GM18868 (cell line): Measurements from ENCODE around the gene RIMBP2.
A peak's percentile ranks its signal among the peaks of the same experiment; 100 is the strongest.
"Not testable (repeated sequence)": the region's sequence is repeated elsewhere in the genome, so short reads cannot be mapped to it uniquely, and the experiment has no call there.

ENCODE experiments used
- ATAC-seq: cut with Tn5 transposase; IDR thresholded peaks from one replicate; pipeline ENCODE4 v1.9.1; 2021; ENCODE audit warnings: mild to moderate bottlenecking, moderate library complexity; ENCODE audit not compliant: unreplicated experiment

RIMBP2 gene, protein sequence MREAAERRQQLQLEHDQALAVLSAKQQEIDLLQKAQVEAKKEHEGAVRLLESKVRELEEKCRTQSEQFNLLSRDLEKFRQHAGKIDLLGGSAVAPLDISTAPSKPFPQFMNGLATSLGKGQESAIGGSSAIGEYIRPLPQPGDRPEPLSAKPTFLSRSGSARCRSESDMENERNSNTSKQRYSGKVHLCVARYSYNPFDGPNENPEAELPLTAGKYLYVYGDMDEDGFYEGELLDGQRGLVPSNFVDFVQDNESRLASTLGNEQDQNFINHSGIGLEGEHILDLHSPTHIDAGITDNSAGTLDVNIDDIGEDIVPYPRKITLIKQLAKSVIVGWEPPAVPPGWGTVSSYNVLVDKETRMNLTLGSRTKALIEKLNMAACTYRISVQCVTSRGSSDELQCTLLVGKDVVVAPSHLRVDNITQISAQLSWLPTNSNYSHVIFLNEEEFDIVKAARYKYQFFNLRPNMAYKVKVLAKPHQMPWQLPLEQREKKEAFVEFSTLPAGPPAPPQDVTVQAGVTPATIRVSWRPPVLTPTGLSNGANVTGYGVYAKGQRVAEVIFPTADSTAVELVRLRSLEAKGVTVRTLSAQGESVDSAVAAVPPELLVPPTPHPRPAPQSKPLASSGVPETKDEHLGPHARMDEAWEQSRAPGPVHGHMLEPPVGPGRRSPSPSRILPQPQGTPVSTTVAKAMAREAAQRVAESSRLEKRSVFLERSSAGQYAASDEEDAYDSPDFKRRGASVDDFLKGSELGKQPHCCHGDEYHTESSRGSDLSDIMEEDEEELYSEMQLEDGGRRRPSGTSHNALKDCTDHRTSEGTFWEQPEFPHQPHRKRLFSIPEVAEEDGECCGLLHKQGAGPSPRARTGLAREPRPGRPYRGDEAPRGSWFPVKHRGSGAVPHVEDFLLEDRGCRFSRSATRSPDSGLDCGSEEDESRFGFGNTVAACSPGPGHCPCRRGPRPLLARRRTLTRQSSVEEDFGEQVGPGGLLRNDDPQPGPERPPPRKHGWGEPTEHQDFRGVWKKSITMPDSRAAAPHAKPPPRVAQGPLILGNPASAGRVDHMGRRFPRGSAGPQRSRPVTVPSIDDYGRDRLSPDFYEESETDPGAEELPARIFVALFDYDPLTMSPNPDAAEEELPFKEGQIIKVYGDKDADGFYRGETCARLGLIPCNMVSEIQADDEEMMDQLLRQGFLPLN (N-terminal part only)

DNA sequence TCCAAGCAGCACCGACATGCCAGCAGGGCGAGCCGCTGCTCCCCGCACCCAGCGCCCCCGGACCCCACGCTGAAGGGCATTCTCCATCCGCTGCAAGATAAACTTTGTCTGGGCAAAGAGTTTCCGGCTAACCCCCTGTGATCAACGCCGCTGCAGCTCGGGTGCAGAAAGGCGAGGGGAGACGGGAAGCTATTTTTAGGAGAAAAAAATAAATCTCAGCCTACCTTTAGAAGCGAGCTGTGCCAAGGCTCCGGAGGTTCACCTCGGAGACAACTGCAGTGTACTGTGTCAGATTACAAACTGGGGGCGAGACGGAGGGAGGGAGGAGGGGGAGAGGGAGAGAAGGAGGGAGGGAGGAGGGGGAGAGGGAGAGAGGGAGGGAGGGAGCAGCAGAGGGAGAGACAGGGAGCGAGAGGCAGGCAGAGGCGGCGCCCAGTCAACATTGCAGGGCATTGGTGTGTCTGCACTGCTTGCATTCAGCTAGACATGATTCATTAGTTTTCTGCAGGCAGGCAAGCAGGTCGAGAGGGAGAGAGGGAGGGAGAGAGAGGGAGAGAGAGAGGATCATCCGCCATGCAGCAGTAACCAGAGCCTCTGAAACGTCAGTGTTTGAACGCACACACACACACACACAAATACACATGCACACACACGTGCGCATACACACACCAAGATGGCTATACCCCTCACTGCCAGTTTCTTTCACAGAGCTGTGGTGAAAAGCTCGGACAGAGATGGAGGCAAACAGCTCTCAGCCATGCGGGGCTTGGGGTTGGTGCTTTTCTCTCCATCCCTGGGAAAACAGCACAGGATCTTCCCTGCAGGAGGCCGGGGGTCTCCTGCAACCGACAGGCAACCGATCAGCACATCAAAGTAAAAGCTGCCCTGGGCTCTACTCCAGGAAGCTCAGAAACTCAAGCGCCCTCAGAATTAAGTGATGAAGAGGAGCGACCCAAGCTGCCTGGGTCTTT lies at the start of gene RIMBP2:
RIMBP2 (minus strand) TSS at position 302 of the 971 bp plus-strand sequence. CDS start 237,286 bp downstream, outside the sequence.
- ATAC-seq = peak; percentile 32

DNA sequence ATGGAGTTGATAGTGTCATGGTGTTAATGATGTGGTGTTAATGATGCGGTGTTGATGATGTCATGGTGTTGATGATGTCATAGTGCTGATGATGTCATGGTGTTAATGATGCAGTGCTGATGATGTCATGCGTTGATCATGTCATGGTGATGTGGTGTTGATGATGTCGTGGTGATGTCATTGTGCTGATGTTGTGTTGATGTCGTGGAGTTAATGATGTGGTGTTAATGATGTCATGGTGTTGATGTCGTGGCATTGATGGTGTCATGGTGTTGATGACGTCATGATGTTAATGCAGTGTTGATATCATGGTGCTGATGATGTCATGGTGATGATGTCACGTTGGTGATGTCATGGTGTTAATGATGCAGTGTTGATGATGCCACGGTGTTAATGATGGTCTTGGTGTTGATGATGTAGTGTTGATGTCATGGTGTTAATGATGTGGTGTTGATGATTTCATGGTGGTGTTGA lies 49.1 kb upstream of the RIMBP2 start:
- no peak for ATAC-seq

DNA sequence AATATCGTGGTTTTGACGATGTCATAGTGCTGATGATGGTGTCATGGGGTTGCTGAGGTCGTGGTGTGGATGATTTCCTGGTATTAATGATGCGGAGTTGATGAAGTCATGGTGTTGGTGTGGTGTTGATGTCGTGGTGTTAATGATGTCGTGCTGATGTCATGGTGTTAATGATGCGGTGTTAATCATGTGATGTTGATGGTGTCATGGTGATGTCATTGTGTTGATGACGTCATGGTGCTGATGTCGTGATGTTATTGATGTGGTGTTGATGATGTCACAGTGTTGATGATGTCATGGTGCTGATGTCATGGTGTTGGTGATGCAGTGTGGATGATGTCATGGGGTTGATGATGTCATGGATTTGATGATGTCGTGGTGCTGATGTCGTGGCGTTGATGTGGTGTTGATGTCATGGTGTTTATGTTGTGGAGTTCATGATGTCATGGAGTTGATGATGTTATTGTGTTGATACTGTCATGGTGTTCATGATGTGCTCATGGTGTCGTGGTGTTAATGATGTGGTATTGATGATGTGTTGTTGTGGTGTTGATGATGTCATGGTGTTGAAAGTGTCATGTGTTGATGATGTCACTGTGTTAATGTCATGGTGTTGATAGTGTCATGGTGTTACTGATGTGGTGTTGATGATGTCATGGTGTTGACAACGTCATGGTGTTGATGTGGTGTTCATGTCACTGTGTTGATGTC lies 48.5 kb upstream of the RIMBP2 start:
- no peak for ATAC-seq

DNA sequence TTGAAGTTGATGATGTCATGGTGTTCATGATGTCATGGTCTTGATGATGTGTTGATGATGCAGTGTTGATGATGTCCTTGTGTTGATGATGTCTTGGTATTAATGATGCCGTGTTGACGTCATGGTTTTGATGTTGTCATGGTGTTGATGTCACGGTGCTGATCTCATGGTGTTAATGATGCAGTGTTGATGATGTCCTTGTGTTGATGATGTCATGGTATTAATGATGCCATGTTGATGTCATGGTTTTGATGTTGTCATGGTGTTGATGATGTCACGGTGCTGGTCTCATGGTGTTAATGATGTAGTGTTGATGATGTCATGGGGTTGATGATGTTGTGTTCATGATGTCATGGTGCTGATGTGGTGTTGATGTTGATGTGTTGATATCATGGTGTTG lies 48.0 kb upstream of the RIMBP2 start:
- ATAC-seq = no peak

DNA sequence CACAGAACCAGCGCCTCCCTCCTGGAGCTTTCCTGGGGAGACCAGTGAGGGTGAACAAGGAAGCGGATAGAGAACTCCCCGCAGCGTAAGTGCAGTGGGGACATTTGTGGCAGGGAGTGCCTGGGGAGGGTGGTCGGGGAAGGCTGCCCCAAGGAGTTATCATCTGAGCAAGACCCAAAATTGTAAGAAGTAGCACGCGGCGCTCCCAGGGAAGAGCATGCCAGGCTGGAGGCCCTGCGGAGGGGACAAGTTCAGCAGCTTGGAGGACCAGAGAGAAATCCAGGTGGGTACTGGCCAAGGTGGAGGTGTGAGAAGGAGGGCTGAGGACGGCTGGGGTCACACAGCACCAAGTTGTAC lies 46.2 kb upstream of the RIMBP2 start:
- ATAC-seq = no peak

DNA sequence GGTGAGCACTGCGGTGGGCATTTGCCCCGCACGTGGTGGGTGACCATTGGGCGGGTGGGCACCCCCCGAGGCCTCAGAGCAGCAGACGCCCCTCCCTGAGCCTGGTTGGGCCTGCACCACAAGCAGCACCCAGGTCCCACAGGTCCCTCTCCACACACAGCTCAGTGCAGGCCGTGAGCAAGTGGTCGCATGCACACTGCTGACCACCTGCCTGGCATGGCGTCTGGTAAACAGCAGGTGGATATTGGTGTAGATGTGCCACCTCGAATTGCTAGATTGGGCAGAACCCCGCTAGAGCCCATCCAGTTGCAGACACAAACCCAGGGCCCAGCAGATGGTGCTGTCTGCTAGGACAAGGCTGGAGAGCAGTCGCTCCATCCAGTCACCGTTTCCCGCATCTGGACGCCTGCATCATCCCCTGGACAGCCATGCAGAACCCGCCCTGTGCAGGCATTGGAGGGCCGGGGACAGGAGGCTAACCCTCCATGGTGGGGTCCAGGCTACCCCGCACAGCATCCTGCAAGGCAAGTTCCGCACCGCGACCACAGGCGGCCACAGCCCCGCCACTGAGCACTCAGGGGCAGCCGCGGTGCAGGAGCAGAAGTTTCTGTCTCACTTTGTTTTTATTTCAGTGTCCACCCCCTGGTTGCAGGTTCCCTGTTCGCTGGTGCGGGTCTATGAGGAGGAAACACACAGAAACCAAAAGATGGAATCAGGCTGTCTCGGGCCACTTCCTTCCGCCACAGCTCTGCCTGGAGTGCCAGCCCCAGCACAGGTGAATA lies 45.6 kb upstream of the RIMBP2 start:
- peak; percentile 69 for ATAC-seq

DNA sequence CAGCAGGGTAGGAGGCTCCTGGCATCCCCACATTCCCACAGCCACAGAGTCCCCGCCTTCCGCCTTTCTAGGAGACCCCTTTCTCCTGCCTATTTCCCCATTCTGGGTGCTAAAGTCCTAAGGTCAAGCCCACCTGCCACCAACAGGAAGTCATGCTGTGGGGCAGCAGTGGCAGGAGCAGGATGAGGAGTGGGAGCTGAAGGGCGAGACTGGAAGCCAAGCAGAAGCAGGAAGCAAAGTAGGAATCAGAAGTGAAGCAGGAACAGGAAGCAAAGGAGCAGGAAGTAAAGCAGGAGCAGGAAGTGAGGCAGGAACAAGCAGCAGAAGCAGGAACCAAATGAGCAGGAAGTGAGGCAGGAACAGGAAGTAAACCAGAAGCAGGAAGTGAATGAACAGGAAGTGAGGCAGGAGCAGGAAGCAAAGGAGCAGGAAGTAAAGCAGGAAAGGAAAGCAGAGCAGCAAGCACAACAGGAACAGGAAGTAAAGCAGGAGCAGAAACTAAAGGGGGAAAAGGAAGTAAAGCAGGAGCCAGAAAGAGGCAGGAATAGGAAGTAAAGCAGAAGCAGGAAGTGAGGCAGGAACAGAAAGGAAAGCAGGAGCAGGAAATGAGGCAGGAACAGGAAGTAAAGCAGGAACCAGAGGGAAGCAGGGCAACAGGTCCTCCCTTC lies 38.3 kb upstream of the RIMBP2 start:
- ATAC-seq = no peak

DNA sequence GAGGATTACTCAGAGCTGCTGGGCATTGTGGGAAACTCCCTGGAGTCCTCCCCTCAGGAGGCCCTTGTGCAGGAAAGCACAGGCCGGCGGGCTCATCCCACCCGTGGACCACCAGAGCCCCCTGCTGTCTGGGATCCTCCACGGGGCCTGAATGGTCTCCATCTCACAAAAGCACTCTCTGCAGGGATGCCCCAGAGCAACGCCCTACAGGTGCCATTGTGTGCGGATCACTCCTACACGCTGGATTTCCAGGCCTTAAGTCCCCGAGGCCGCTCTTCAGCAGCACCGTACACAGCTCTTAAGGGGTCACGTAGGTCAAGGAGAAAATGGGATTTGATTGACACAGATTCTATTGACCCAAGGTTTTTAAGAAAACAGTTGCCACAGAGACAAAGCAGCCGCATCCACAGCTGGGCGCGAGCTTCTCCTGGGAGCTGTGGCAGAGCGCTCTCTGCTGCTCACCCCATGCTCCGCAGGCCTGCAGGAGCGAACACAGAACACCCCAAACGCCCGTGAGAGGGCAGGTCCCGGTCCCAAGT lies 36.7 kb upstream of the RIMBP2 start:
- no peak for ATAC-seq

DNA sequence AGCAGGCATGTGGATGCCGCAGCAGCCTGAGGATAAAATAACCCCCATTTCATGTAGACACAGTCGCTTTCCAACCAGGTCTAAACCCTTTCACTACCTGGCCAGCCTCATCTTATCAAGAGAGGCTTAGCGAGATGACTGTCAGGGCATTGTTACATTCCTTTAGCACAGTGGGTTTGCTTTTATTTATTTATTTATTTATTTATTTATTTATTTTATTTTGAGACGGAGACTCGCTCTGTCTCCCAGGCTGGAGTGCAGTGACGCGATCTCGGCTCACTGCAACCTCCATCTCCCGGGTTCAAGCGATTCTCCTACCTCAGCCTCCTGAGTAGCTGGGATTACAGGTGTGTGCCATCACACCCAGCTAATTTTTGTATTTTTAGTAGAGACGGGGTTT lies 35.9 kb upstream of the RIMBP2 start:
- ATAC-seq = not testable (repeated sequence)

DNA sequence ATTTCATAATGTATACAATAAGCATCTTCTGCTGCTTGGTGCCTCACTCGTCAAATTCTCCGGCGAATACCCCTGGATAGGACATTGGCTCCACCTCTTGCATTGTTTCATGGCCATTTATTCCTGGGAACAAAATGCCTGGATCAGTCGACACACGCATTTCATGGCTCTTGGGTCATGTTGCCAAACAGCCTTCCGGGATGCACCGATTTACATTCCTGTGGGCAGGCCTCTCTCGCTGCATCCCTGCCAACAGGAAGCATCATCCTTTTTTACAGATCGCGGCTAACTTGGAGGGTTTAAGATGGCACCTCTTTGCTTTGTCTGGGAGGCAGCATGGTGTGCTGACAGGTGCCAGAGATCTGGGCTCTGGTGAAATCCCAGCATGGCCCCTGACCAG lies 32.7 kb upstream of the RIMBP2 start:
- ATAC-seq = no peak

DNA sequence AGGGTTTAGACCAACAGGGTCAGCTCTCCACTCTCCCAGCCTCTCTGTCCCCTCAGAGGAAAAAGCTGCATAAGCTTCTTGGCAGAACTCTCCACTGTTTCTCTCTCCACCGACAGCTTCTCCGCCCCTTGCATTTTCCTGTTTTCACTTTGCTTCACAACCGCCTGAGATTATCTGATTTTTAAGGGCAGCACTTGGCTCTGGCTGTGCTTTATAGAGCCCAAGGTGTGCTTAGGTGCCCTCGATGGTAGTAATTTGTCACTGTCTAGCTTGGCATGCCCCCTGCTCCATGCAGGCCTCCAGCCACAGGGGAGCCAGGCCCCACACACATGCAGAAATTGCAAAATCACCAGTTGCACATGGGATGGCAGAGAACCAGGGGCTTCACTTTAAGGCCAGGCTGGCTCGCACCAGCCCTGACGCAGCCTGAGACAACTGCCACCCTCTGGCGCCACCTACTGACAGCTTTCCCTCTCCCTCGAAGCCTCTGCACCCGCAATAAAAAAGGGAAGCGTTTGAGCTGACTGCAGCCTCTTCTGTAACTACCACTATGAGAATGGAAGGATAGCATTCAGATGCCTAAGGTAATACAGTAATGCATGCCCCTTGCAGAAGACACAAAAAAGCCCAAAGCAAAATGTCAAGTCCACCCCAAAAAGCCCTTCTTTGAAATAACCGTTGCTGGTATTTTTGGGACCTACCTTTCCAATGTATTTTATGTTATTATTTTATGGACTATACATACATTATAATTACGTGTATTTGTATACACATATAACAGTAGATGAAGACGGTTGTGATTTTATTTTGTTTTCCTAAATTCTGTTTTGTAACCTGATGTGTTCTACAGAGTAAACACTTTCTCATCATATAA lies 32.0 kb upstream of the RIMBP2 start:
- peak; percentile 95 for ATAC-seq

DNA sequence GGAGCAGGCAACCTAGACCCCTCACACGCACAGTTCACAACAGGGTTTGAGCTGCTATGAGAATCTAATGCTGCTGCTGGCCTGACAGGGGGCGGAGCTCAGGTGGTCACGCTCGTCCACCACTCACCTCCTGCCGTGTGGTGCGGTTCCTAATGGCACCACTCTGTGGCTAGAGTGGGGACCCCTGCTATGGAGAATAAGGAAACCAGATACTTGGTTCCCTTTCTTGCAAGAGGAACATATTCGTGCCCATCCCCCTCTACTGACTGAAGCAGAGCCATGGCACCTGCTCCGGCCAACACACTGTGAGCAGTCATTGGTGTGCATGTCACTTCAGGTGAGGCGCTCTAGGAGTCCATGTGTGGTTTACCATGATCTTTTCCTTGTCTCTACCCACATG lies 30.4 kb upstream of the RIMBP2 start:
- ATAC-seq = no peak

DNA sequence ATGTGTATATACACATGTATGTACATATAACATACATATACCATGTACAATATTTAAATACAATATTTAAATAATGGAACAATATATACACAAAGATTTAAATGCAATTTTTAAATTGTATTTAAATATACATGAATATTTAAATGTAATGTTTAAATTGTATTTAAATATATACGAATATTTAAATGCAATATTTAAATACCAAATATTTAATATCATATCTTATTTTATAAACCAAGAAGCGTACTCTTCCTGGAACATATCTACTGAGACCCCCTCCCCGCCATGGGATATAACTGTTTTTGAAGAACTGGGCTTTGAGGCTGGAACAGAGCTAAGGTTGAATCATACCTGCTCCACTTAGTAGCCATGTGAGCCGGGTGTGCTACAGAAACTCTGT lies 29.8 kb upstream of the RIMBP2 start:
- ATAC-seq = no peak

DNA sequence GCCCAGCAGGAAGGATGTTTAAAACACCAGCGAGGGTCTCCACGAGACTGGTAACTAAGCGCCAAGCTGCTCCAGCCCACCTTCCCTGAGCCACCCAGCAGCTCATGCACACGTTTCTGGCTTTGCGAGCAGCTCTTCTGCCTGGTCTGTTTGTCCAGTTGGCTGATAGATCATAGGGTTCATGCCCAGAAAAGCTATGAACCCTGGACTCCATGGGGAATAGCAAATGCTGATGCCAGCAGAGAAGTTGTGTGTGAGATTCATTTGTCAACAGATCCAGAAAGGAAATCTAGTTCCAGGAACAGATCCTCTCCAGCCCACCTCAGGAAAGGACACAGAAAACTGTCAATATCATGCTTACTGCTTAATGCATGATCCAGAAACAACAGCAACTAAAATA lies 28.2 kb upstream of the RIMBP2 start:
- no peak for ATAC-seq

DNA sequence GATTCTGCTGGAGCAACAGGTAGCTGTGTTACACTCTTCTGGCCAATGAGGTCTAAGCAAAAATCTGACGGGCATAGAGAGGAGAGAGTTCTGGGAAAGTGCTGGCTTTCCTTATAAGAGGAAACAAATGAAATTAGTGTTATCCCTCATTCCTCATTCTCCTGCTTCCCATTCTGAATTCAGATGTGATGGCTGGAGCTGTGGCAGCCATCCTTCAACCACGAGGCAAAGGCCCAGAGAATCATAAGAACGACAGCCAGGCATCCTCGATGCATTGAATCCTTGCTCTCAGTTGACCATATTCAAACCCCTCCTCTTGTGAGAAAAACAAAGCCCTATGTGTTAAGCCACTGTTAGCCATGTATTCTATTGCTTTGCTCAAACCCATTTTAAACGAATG lies 27.5 kb upstream of the RIMBP2 start:
- no peak for ATAC-seq

DNA sequence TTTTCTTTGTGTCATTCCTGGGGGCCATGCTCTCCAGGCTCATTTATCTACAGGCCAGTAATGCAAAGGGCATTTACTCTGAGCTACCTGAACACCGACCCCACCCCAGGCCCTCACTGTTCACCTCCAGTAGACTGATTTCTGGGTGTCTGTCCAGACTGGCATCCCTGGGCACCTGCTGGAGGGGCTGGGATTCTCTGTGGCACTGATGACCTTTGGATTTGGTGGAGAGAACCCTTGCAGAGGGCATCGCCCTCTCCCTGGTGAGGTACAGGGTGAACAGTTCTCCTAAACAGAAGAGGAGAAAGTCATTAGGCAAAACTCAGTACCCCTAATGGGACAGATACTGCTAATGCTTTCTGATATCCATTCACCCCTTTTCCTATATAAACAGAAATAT lies 27.1 kb upstream of the RIMBP2 start:
- ATAC-seq = no peak

DNA sequence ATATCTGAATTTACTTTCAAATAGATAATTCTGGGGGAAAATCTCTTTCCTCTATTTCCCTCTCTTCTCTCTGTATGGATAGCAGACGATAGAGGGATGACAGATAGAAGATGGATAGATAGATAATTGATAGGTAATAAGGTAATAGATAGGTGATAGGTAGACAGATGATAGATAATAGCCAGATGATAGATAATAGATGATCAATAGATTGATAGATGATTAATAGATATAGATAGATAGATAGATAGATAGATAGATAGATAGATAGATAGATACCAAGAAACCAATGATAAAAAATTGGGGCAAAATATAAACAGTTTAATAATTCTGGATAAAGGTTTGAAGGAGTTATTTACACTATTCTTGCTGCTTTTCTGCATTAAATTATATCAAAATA lies 26.6 kb upstream of the RIMBP2 start:
- ATAC-seq = no peak
